ENCODE data around the gene ACTA1. TPM values are rescaled to one million over a fixed set of nuclear protein-coding genes. Genes with fewer than 3 reads are reported as not detected.

ACTA1 gene
- total RNA-seq, 1 experiment from 2014 or later, result not detected

GRCh38 chr1:229480495-229480894 lies 46.6 kb upstream of the ACTA1 start:
- Histone ChIP-seq H3K27me3 (ENCODE audit: insufficient read depth, low read length) (no peaks in the 10 kb centered on the region), H3K36me3 (ENCODE audit: control insufficient read depth in 1 of 2, insufficient read depth in 2 of 2, low read length in 2 of 2) (peaks cover 17% of the 10 kb centered on the region in 2 experiments), H3K4me2 (ENCODE audit: low read length) (no peak overlapping the region), H3K27ac (ENCODE audit: low read depth, low read length) (no peak overlapping the region), H3K9me3 (ENCODE audit: control insufficient read depth in 1 of 2, insufficient read depth in 1 of 2, low read depth in 1 of 2, low read length in 2 of 2) (no peaks in the 10 kb centered on the region), H3K9me2 (ENCODE audit: insufficient read depth) (no peaks in the 10 kb centered on the region), H2AFZ (ENCODE audit: low read depth, low read length, poor library complexity, severe bottlenecking) (no peak overlapping the region), H3K4me3 (replicated peaks in 1 of 2; ENCODE audit: low read depth in 1 of 2, low read length in 2 of 2) (no peak overlapping the region), H3K4me1 (ENCODE audit: control insufficient read depth in 1 of 2, insufficient read depth in 2 of 2, low read length in 2 of 2) (no peaks in the 10 kb centered on the region), H3K9ac (ENCODE audit: low read length) (no peak overlapping the region), H3K79me2 (ENCODE audit: insufficient read depth, low read length) (peaks cover 16% of the 10 kb centered on the region; the same call in 1 of the 2 replicates), H4K20me1 (ENCODE audit: insufficient read depth) (no peaks in the 10 kb centered on the region)
- no peak for DNase-seq (ENCODE audit: low read depth, low spot score)
- intact Hi-C loops (cut with micrococcal nuclease), result loop anchor here (10.0 kb wide), 1 partner anchor 786 kb away; no protein-coding TSS in a partner anchor
- ChIA-PET CTCF (interaction anchor here (1.1 to 4.0 kb wide), 2 partner anchors 221 to 224 kb away, joined by 5 to 54 read pairs; no protein-coding TSS in a partner anchor), RAD21 (ENCODE audit: low non-redundant PET in 1 of 2, low total read pairs in 2 of 2, uncharacterized antibody in 2 of 2, unreplicated experiment in 2 of 2) (no interaction called here), POLR2A (no interaction called here)
- TF ChIP-seq MAX (IDR thresholded peaks at IDR 0.05) (no peak), POLR2A (IDR thresholded peaks at IDR 0.05; ENCODE audit: borderline replicate concordance, extremely low read depth, insufficient read depth, insufficient read length) (no peak), RAD21 (IDR thresholded peaks at IDR 0.05; ENCODE audit: low read depth) (no peak), EZH2 (IDR thresholded peaks at IDR 0.05) (no peak), ZFX (IDR thresholded peaks at IDR 0.05) (no peak), ZBTB33 (IDR thresholded peaks at IDR 0.05; ENCODE audit: extremely low read depth, insufficient replicate concordance, low read length) (no peak), ATF3 (IDR thresholded peaks at IDR 0.05) (no peak), SRF (IDR thresholded peaks at IDR 0.05; ENCODE audit: low read depth) (no peak), SP1 (IDR thresholded peaks at IDR 0.05; ENCODE audit: low read depth) (no peak)
- no TSS peak for BruUV-seq (replicated peaks)
- ATAC-seq, result no peak

All from HCT116 (cell line).